ENCODE measurements around the gene GGA1.
A peak's percentile ranks its signal among the peaks of the same experiment; 100 is the strongest.

Gene GGA1

GRCh38 chr22:37626556-37627075 is 18.0 kb downstream of the GGA1 start:
- peaks cover 33% of the 10 kb centered on the region for H3K36me3 ChIP-seq (ENCODE audit: insufficient read depth, low read length)
- H3K9me3 ChIP-seq (ENCODE audit: low read length) = no peaks in the 10 kb centered on the region
- no peaks in the 10 kb centered on the region for H3K27me3 ChIP-seq (ENCODE audit: control insufficient read depth in 1 of 2, insufficient read depth in 2 of 2, low read length in 2 of 2)
- peak overlapping the region; percentile 41 for H3K9ac ChIP-seq (ENCODE audit: low read length)
- no peak overlapping the region for H3K4me3 ChIP-seq (ENCODE audit: low read depth in 1 of 2, low read length in 2 of 2)
- H3K4me1 ChIP-seq (ENCODE audit: insufficient read depth, low read length) = peaks cover 44% of the 10 kb centered on the region
- H3K27ac ChIP-seq (ENCODE audit: low read depth, low read length) = peak overlapping the region; percentile 88

GRCh38 chr22:37627121-37627520 is 18.5 kb downstream of the GGA1 start:
- H3K27me3 ChIP-seq (ENCODE audit: control insufficient read depth in 1 of 2, insufficient read depth in 2 of 2, low read length in 2 of 2) = no peaks in the 10 kb centered on the region
- no peak overlapping the region for H3K4me3 ChIP-seq (ENCODE audit: low read depth in 1 of 2, low read length in 2 of 2)
- H3K36me3 ChIP-seq (ENCODE audit: insufficient read depth, low read length) = peaks cover 36% of the 10 kb centered on the region
- no peak overlapping the region for H3K9ac ChIP-seq (ENCODE audit: low read length)
- H3K4me1 ChIP-seq (ENCODE audit: insufficient read depth, low read length) = peaks cover 44% of the 10 kb centered on the region
- H3K9me3 ChIP-seq (ENCODE audit: low read length) = no peaks in the 10 kb centered on the region
- peak overlapping the region; percentile 12 for H3K27ac ChIP-seq (ENCODE audit: low read depth, low read length)

- peaks cover 44% of the 10 kb centered on the region for H3K4me1 ChIP-seq (ENCODE audit: insufficient read depth, low read length)
- H3K27ac ChIP-seq (ENCODE audit: low read depth, low read length) = peak overlapping the region; percentile 12
- no peak overlapping the region for H3K4me3 ChIP-seq (ENCODE audit: low read depth in 1 of 2, low read length in 2 of 2)
- peaks cover 36% of the 10 kb centered on the region for H3K36me3 ChIP-seq (ENCODE audit: insufficient read depth, low read length)
- no peak overlapping the region for H3K9ac ChIP-seq (ENCODE audit: low read length)
- no peaks in the 10 kb centered on the region for H3K27me3 ChIP-seq (ENCODE audit: control insufficient read depth in 1 of 2, insufficient read depth in 2 of 2, low read length in 2 of 2)
- H3K9me3 ChIP-seq (ENCODE audit: low read length) = no peaks in the 10 kb centered on the region
These were observed 18.9 kb downstream of the GGA1 start for GRCh38 chr22:37627545-37627944.

- H3K36me3 ChIP-seq (ENCODE audit: insufficient read depth, low read length) = peaks cover 29% of the 10 kb centered on the region
- peak overlapping the region; percentile 25 for H3K27ac ChIP-seq (ENCODE audit: low read depth, low read length)
- no peak overlapping the region for H3K9ac ChIP-seq (ENCODE audit: low read length)
- peaks cover 52% of the 10 kb centered on the region for H3K4me1 ChIP-seq (ENCODE audit: insufficient read depth, low read length)
- no peaks in the 10 kb centered on the region for H3K27me3 ChIP-seq (ENCODE audit: control insufficient read depth in 1 of 2, insufficient read depth in 2 of 2, low read length in 2 of 2)
- H3K9me3 ChIP-seq (ENCODE audit: low read length) = no peaks in the 10 kb centered on the region
- no peak overlapping the region for H3K4me3 ChIP-seq (ENCODE audit: low read depth in 1 of 2, low read length in 2 of 2)
These were observed 20.2 kb downstream of the GGA1 start for GRCh38 chr22:37628830-37629229.

GRCh38 chr22:37629928-37630327 is 21.3 kb downstream of the GGA1 start:
- Histone ChIP-seq H3K36me3 (ENCODE audit: insufficient read depth, low read length) (peaks cover 29% of the 10 kb centered on the region), H3K9me3 (ENCODE audit: low read length) (no peaks in the 10 kb centered on the region), H3K4me1 (ENCODE audit: insufficient read depth, low read length) (peaks cover 54% of the 10 kb centered on the region), H3K9ac (ENCODE audit: low read length) (no peak overlapping the region), H3K27me3 (ENCODE audit: control insufficient read depth in 1 of 2, insufficient read depth in 2 of 2, low read length in 2 of 2) (no peaks in the 10 kb centered on the region), H3K27ac (ENCODE audit: low read depth, low read length) (no peak overlapping the region), H3K4me3 (ENCODE audit: low read depth in 1 of 2, low read length in 2 of 2) (no peak overlapping the region)

GRCh38 chr22:37630839-37631435 is 22.3 kb downstream of the GGA1 start:
- Histone ChIP-seq H3K27ac (ENCODE audit: low read depth, low read length) (no peak overlapping the region), H3K4me3 (ENCODE audit: low read depth in 1 of 2, low read length in 2 of 2) (no peak overlapping the region), H3K36me3 (ENCODE audit: insufficient read depth, low read length) (peaks cover 29% of the 10 kb centered on the region), H3K27me3 (ENCODE audit: control insufficient read depth in 1 of 2, insufficient read depth in 2 of 2, low read length in 2 of 2) (no peaks in the 10 kb centered on the region), H3K9ac (ENCODE audit: low read length) (no peak overlapping the region), H3K9me3 (ENCODE audit: low read length) (no peaks in the 10 kb centered on the region), H3K4me1 (ENCODE audit: insufficient read depth, low read length) (peaks cover 49% of the 10 kb centered on the region)

GRCh38 chr22:37631448-37632173 is 23.0 kb downstream of the GGA1 start:
- H3K4me3 ChIP-seq (ENCODE audit: low read depth in 1 of 2, low read length in 2 of 2) = no peak overlapping the region
- peaks cover 42% of the 10 kb centered on the region for H3K4me1 ChIP-seq (ENCODE audit: insufficient read depth, low read length)
- no peak overlapping the region for H3K9ac ChIP-seq (ENCODE audit: low read length)
- H3K36me3 ChIP-seq (ENCODE audit: insufficient read depth, low read length) = peaks cover 29% of the 10 kb centered on the region
- H3K9me3 ChIP-seq (ENCODE audit: low read length) = no peaks in the 10 kb centered on the region
- no peak overlapping the region for H3K27ac ChIP-seq (ENCODE audit: low read depth, low read length)
- H3K27me3 ChIP-seq (ENCODE audit: control insufficient read depth in 1 of 2, insufficient read depth in 2 of 2, low read length in 2 of 2) = no peaks in the 10 kb centered on the region

- no peak overlapping the region for H3K9ac ChIP-seq (ENCODE audit: low read length)
- H3K4me1 ChIP-seq (ENCODE audit: insufficient read depth, low read length) = peaks cover 34% of the 10 kb centered on the region
- peak overlapping the region; percentile 71 for H3K27ac ChIP-seq (ENCODE audit: low read depth, low read length)
These were observed 23.8 kb downstream of the GGA1 start for GRCh38 chr22:37632174-37633088.

GRCh38 chr22:37633089-37633624 is 24.5 kb downstream of the GGA1 start:
- H3K4me1 ChIP-seq (ENCODE audit: insufficient read depth, low read length) = peaks cover 26% of the 10 kb centered on the region
- peaks cover 23% of the 10 kb centered on the region for H3K36me3 ChIP-seq (ENCODE audit: insufficient read depth, low read length)
- no peaks in the 10 kb centered on the region for H3K27me3 ChIP-seq (ENCODE audit: control insufficient read depth in 1 of 2, insufficient read depth in 2 of 2, low read length in 2 of 2)
- no peak overlapping the region for H3K9ac ChIP-seq (ENCODE audit: low read length)
- H3K9me3 ChIP-seq (ENCODE audit: low read length) = no peaks in the 10 kb centered on the region
- H3K27ac ChIP-seq (ENCODE audit: low read depth, low read length) = peak overlapping the region; percentile 71
- peak overlapping the region in 1 of 2 donors; percentile 33 for H3K4me3 ChIP-seq (ENCODE audit: low read depth in 1 of 2, low read length in 2 of 2)

More at GRCh38 chr22:37632174-37633088, 23.8 kb downstream of the GGA1 start:
- Histone ChIP-seq H3K36me3 (ENCODE audit: insufficient read depth, low read length) (peaks cover 29% of the 10 kb centered on the region), H3K4me3 (ENCODE audit: low read depth in 1 of 2, low read length in 2 of 2) (no peak overlapping the region), H3K27me3 (ENCODE audit: control insufficient read depth in 1 of 2, insufficient read depth in 2 of 2, low read length in 2 of 2) (no peaks in the 10 kb centered on the region), H3K9me3 (ENCODE audit: low read length) (no peaks in the 10 kb centered on the region)

- Histone ChIP-seq H3K4me3 (ENCODE audit: low read depth in 1 of 2, low read length in 2 of 2) (peak overlapping the region; percentile 18 to 33), H3K36me3 (ENCODE audit: insufficient read depth, low read length) (peaks cover 22% of the 10 kb centered on the region), H3K27ac (ENCODE audit: low read depth, low read length) (peak overlapping the region; percentile 71), H3K9ac (ENCODE audit: low read length) (no peak overlapping the region), H3K9me3 (ENCODE audit: low read length) (no peaks in the 10 kb centered on the region), H3K4me1 (ENCODE audit: insufficient read depth, low read length) (peaks cover 32% of the 10 kb centered on the region), H3K27me3 (ENCODE audit: control insufficient read depth in 1 of 2, insufficient read depth in 2 of 2, low read length in 2 of 2) (no peaks in the 10 kb centered on the region)
These were observed 25.2 kb downstream of the GGA1 start for GRCh38 chr22:37633625-37634416.
